ENCODE results near the gene MAST3. TPM values are rescaled to one million over a fixed set of nuclear protein-coding genes. Genes with fewer than 3 reads are reported as not detected.

MAST3 gene
- total and polyA plus RNA-seq, 2 of the 8 experiments (the other 6 are each of a cell fraction or from before 2014, with no cell fraction given), result 3.4 to 9.0 TPM

- TF ChIP-seq EP300 (IDR thresholded peaks at IDR 0.05; ENCODE audit: borderline replicate concordance in 1 of 2, low read depth in 2 of 2, low read length in 2 of 2), result no peak
- TF ChIP-seq BCL11A (IDR thresholded peaks at IDR 0.05; ENCODE audit: low read depth in 2 of 2, low read length in 2 of 2), result no peak
- no peak for TF ChIP-seq SIN3A (conservative IDR thresholded peaks at IDR 0.05 in 1 of 2, IDR thresholded peaks at IDR 0.05 in 1 of 2; ENCODE audit: low read depth in 1 of 2, low read length in 2 of 2)
- TF ChIP-seq TAF1 (IDR thresholded peaks at IDR 0.05; ENCODE audit: low read depth, low read length), result no peak
- TF ChIP-seq ATF2 (IDR thresholded peaks at IDR 0.05; ENCODE audit: low read length), result no peak
- no peak for TF ChIP-seq PHF8 (conservative IDR thresholded peaks at IDR 0.05; ENCODE audit: low read depth, low read length)
Measured at GRCh38 chr19:18167011-18167410, 69.4 kb downstream of the MAST3 start (continued).

Data from H1 (cell line).